ENCODE measurements around the gene NHLH1.

The NHLH1 gene

DNA sequence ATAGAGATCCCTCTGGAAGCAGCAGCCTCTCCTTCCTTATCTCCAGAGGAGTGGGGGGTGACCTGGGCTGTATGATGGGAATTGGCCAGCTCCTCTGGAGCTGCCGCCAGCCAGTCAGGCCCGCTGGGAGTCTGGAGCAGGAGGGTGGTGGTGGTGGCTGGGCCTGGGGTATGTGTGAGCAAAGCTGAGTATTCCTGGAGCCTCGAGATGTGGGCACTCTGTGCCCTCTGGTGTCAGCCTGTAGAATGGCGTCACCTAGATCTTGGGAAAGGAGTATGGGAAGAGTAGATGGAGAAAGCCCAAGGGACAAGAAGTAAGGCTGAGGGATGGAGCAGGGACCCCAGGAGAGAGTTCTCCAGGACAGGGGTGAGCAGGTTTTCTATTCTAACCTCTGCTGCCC lies 49.5 kb downstream of the NHLH1 start:
- Mint-ChIP-seq H3K4me1 (no peaks in the 10 kb centered on the region), H3K27me3 (peaks cover 65% of the 10 kb centered on the region), H3K9me3 (no peaks in the 10 kb centered on the region), H3K4me3 (no peak overlapping the region), H3K27ac (no peak overlapping the region), H3K36me3 (no peaks in the 10 kb centered on the region)
- DNase-seq: no peak
- CTCF ChIA-PET: interaction anchor here (1.0 to 1.3 kb wide), 2 partner anchors 40 to 315 kb away, joined by 3 read pairs; no protein-coding TSS in a partner anchor

- DNase-seq: no peak
These were observed 51.6 kb downstream of the NHLH1 start for GRCh38 chr1:160418483-160418882.

GRCh38 chr1:160419150-160419837 lies 52.4 kb downstream of the NHLH1 start:
- Mint-ChIP-seq H3K4me1 (no peaks in the 10 kb centered on the region), H3K27ac (no peak overlapping the region), H3K4me3 (no peak overlapping the region), H3K27me3 (peaks cover 52% of the 10 kb centered on the region), H3K36me3 (no peaks in the 10 kb centered on the region), H3K9me3 (no peaks in the 10 kb centered on the region)
- DNase-seq: no peak
- CTCF ChIA-PET: no interaction called here

More at GRCh38 chr1:160418483-160418882, 51.6 kb downstream of the NHLH1 start:
- CTCF ChIA-PET: no interaction called here
- H3K27ac Mint-ChIP-seq: no peak overlapping the region
- H3K36me3 Mint-ChIP-seq: no peaks in the 10 kb centered on the region
- peaks cover 58% of the 10 kb centered on the region for H3K27me3 Mint-ChIP-seq
- no peaks in the 10 kb centered on the region for H3K9me3 Mint-ChIP-seq
- H3K4me3 Mint-ChIP-seq: no peak overlapping the region
- no peaks in the 10 kb centered on the region for H3K4me1 Mint-ChIP-seq

GRCh38 chr1:160419838-160420169 lies 52.9 kb downstream of the NHLH1 start:
- H3K4me1 Mint-ChIP-seq: no peaks in the 10 kb centered on the region
- peaks cover 53% of the 10 kb centered on the region for H3K27me3 Mint-ChIP-seq
- H3K27ac Mint-ChIP-seq: no peak overlapping the region
- H3K4me3 Mint-ChIP-seq: no peak overlapping the region
- no peaks in the 10 kb centered on the region for H3K36me3 Mint-ChIP-seq
- DNase-seq: no peak
- CTCF ChIA-PET: no interaction called here
- H3K9me3 Mint-ChIP-seq: no peaks in the 10 kb centered on the region

DNA sequence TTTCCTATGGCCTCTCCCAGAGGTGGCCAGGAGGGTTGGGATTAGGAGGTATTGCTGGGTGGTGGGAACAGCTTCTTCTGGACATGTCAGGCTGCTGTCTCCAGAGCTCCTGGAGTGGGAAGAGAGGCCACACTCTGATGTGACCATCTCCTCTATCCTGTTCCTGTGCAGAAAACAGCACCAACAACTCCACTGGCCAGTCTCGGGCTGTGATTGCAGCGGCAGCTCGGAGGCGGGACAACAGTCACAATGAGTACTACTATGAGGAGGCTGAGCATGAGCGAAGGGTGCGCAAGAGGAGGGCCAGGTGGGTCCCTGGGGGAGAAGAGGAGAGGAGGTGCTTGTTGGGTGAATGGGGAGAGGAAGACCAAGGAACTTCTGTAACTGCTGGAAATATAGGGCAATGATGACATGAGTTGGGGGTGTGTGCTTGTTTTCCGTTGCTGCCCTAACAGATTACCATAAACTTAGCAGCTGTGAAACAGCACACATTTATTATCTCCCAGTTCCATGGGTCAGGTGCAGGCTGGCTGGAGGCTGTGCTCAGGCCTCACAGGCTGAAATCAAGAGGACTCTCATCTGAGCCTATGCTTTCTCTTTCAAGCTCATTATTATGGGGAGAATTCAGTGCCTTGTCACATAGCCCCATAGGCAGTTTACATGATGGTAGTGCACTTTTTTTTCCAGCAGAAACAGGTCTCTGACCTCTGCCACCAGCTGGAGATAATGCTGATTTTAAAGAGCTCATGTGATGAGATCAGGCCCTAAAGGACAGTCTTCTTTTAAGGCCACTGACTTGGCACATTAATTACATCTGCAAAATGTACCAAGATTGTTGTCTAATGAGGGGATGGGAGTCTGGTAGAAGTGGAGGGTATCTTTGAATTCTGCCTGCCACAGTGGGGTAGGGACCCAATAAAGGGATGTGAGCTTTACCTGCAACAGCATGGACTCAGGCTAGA lies 54.3 kb downstream of the NHLH1 start:
- Mint-ChIP-seq H3K36me3 (no peaks in the 10 kb centered on the region), H3K4me1 (no peaks in the 10 kb centered on the region), H3K4me3 (no peak overlapping the region), H3K27me3 (peaks cover 50% of the 10 kb centered on the region), H3K9me3 (no peaks in the 10 kb centered on the region), H3K27ac (no peak overlapping the region)
- DNase-seq: no peak
- CTCF ChIA-PET: interaction anchor here (1.7 kb wide), 1 partner anchor 188 kb away, joined by 4 read pairs; no protein-coding TSS in a partner anchor

GRCh38 chr1:160421881-160422280 lies 55.0 kb downstream of the NHLH1 start:
- H3K27ac Mint-ChIP-seq: no peak overlapping the region
- H3K4me3 Mint-ChIP-seq: no peak overlapping the region
- peaks cover 42% of the 10 kb centered on the region for H3K27me3 Mint-ChIP-seq
- H3K36me3 Mint-ChIP-seq: no peaks in the 10 kb centered on the region
- DNase-seq: no peak
- H3K9me3 Mint-ChIP-seq: no peaks in the 10 kb centered on the region
- peaks cover 2% of the 10 kb centered on the region for H3K4me1 Mint-ChIP-seq
- CTCF ChIA-PET: interaction anchor here (1.7 kb wide), 1 partner anchor 187 kb away, joined by 4 read pairs; no protein-coding TSS in a partner anchor

Measured in activated naive CD4-positive, alpha-beta T cell treated with anti-CD3 and anti-CD28 coated beads, Interleukin-2, amount 10 ng/mL, durations not matched to agents 7 days and 5 days (primary cell).